HCT116 (cell line): ENCODE measurements around the gene WFDC2. TPM values are rescaled to one million over a fixed set of nuclear protein-coding genes. Genes with fewer than 3 reads are reported as not detected.

ENCODE experiments used
- ATAC-seq: fragments of 200-7000 bp; cut with Tn5 transposase; 2 replicates; pipeline ENCODE4 v1.9.1; 2020; ENCODE audit warnings: mild to moderate bottlenecking, moderate library complexity
- BruUV-seq: library from RNA; stranded (reverse); fragments of 400-500 nt; replicated peaks from 2 replicates; lab custom pipeline; 2021; lab: Mats Ljungman, UMichigan
- CTCF ChIA-PET: fragments of 300-600 bp; sonication (Branson Sonifier 250); formaldehyde crosslinking; loops from one replicate; lab custom pipeline; 2021; ENCODE audit warnings: antibody characterized with exemption; lab: Charles Lee
- POLR2A ChIA-PET: fragments of 300-600, 350-600 bp; sonication (Branson Sonifier 250); formaldehyde crosslinking; loops from one replicate; lab custom pipeline; 2021; ENCODE audit warnings: antibody characterized with exemption; lab: Charles Lee
- RAD21 ChIA-PET, 2 experiments: fragments of 300-600 bp; sonication (Branson Sonifier 250); formaldehyde crosslinking; loops; one replicate each; lab custom pipeline; 2023; ENCODE audit warnings: low total read pairs in 2 of 2; ENCODE audit not compliant: uncharacterized antibody in 2 of 2, unreplicated experiment in 2 of 2, low non-redundant PET in 1 of 2; lab: Charles Lee
- DNase-seq: peaks from one replicate; pipeline ENCODE4 v3.0.0-alpha.2; 2010; ENCODE audit warnings: low read depth, low spot score
- H2AFZ ChIP-seq: fragments of 200-600 bp; shearing (Covaris generic), sonication (generic); 2 replicates; pipeline ENCODE4 v1.6.1; 2017; ENCODE audit warnings: low read depth, mixed run types, mixed read lengths, antibody characterized with exemption, low read length; ENCODE audit not compliant: poor library complexity, severe bottlenecking
- H3K27ac ChIP-seq: 2 replicates; pipeline ENCODE4 v1.5.1; 2012; ENCODE audit warnings: low read depth, low read length
- H3K27me3 ChIP-seq: fragments of 200-600 bp; sonication (generic); 2 replicates; pipeline ENCODE4 v1.6.1; 2016; ENCODE audit warnings: mixed run types, low read length, mixed read lengths; ENCODE audit not compliant: insufficient read depth
- H3K36me3 ChIP-seq, 2 experiments: fragments of 200-500 bp in 1 of 2; fragments of 200-600 bp in 1 of 2; sonication (Bioruptor generic) in 1 of 2; sonication (generic) in 1 of 2; 2 replicates each; pipeline versions ENCODE4 v1.5.1 to v1.6.1; 2014 to 2016; ENCODE audit warnings: low read length in 2 of 2, inconsistent platforms in 1 of 2, mixed read lengths in 1 of 2, mixed run types in 1 of 2; ENCODE audit not compliant: insufficient read depth in 2 of 2, control insufficient read depth in 1 of 2
- H3K4me1 ChIP-seq, 2 experiments: fragments of 200-600 bp in 1 of 2; sonication (generic) in 1 of 2; 2 replicates each; pipeline versions ENCODE4 v1.5.1 to v1.6.1; 2012 to 2017; ENCODE audit warnings: low read length in 2 of 2, inconsistent platforms in 1 of 2, mild to moderate bottlenecking in 1 of 2, mixed read lengths in 1 of 2, mixed run types in 1 of 2, moderate library complexity in 1 of 2; ENCODE audit not compliant: insufficient read depth in 2 of 2, control insufficient read depth in 1 of 2
- H3K4me2 ChIP-seq: fragments of 200-600 bp; sonication (generic); 2 replicates; pipeline ENCODE4 v1.6.1; 2017; ENCODE audit warnings: mixed run types, low read length, mixed read lengths
- H3K4me3 ChIP-seq, 2 experiments: fragments of 200-600 bp in 1 of 2; sonication (generic) in 1 of 2; replicated peaks in 1 of 2; 2 replicates each; pipeline ENCODE4 v1.5.1; 2011 to 2016; ENCODE audit warnings: low read length in 2 of 2, control low read depth in 1 of 2, low read depth in 1 of 2, mild to moderate bottlenecking in 1 of 2, mixed read lengths in 1 of 2, mixed run types in 1 of 2
- H3K79me2 ChIP-seq: fragments of 200-600 bp; sonication (generic); 2 replicates; pipeline ENCODE4 v1.6.1; 2017; ENCODE audit warnings: mild to moderate bottlenecking, mixed run types, low read length, moderate library complexity, mixed read lengths; ENCODE audit not compliant: insufficient read depth
- H3K9ac ChIP-seq: fragments of 200-600 bp; sonication (generic); 2 replicates; pipeline ENCODE4 v1.6.1; 2016; ENCODE audit warnings: low read length, mixed read lengths
- H3K9me2 ChIP-seq: fragments of 200-600 bp; sonication (generic), shearing (Covaris generic); 2 replicates; pipeline ENCODE4 v1.6.1; 2017; ENCODE audit warnings: mixed run types, mild to moderate bottlenecking, moderate library complexity; ENCODE audit not compliant: insufficient read depth
- H3K9me3 ChIP-seq, 2 experiments: fragments of 200-500 bp in 1 of 2; fragments of 200-600 bp in 1 of 2; sonication (Bioruptor generic) in 1 of 2; sonication (generic) in 1 of 2; 2 replicates each; pipeline ENCODE4 v1.6.1; 2014 to 2017; ENCODE audit warnings: low read length in 2 of 2, mixed read lengths in 2 of 2, inconsistent platforms in 1 of 2, low read depth in 1 of 2, mild to moderate bottlenecking in 1 of 2, mixed run types in 1 of 2, moderate library complexity in 1 of 2; ENCODE audit not compliant: control insufficient read depth in 1 of 2, insufficient read depth in 1 of 2
- H4K20me1 ChIP-seq: fragments of 200-600 bp; sonication (generic), shearing (Covaris generic); 2 replicates; pipeline ENCODE4 v1.6.1; 2017; ENCODE audit warnings: mixed run types, mild to moderate bottlenecking, moderate library complexity; ENCODE audit not compliant: insufficient read depth
- ATF3 ChIP-seq: IDR thresholded peaks from 2 replicates; pipeline ENCODE4 v1.6.1; 2012
- CBX3 ChIP-seq: IDR thresholded peaks from 2 replicates; pipeline ENCODE4 v1.6.1; 2012; ENCODE audit warnings: low read depth
- EGR1 ChIP-seq: IDR thresholded peaks from 2 replicates; pipeline ENCODE4 v1.6.1; 2012; ENCODE audit warnings: low read depth
- JUND ChIP-seq: IDR thresholded peaks from 2 replicates; pipeline ENCODE4 v1.6.1; 2012
- MAX ChIP-seq: IDR thresholded peaks from 2 replicates; pipeline ENCODE4 v1.6.1; 2012
- POLR2A ChIP-seq: IDR thresholded peaks from 2 replicates; pipeline ENCODE4 v1.7.0; 2011; ENCODE audit warnings: borderline replicate concordance; ENCODE audit not compliant: insufficient read depth, insufficient read length; ENCODE audit errors: extremely low read depth
- REST ChIP-seq: IDR thresholded peaks from 2 replicates; pipeline ENCODE4 v1.6.1; 2012; ENCODE audit warnings: low read depth
- SIN3A ChIP-seq: IDR thresholded peaks from 2 replicates; pipeline ENCODE4 v1.6.1; 2012; ENCODE audit warnings: low read depth
- SRF ChIP-seq: IDR thresholded peaks from 2 replicates; pipeline ENCODE4 v1.6.1; 2012; ENCODE audit warnings: low read depth
- YY1 ChIP-seq: IDR thresholded peaks from 2 replicates; pipeline ENCODE4 v1.6.1; 2011; ENCODE audit warnings: low read length, low read depth, moderate library complexity, mild to moderate bottlenecking; ENCODE audit not compliant: insufficient replicate concordance; ENCODE audit errors: extremely low read depth
- intact Hi-C: fragments of 100-400 bp; cut with micrococcal nuclease; formaldehyde crosslinking; loops from 2 replicates; pipeline ENCODE4 v1.10.0; 2022
- total RNA-seq: library from RNA; stranded (reverse); gene quantifications from one replicate; pipeline ENCODE4 v1.2.1, GENCODE V29; 2021; ENCODE audit not compliant: unreplicated experiment

WFDC2 gene
- total RNA-seq, 1 experiment from 2014 or later: 1.1 TPM

- Histone ChIP-seq H3K9me3 (no peaks in the 10 kb centered on the region), H3K79me2 (no peaks in the 10 kb centered on the region), H4K20me1 (no peaks in the 10 kb centered on the region), H3K27ac (no peak overlapping the region), H3K9ac (no peak overlapping the region), H3K27me3 (no peaks in the 10 kb centered on the region), H3K36me3 (no peaks in the 10 kb centered on the region), H3K4me1 (no peaks in the 10 kb centered on the region; a peak in 1 of 4 replicates), H2AFZ (no peak overlapping the region), H3K9me2 (no peaks in the 10 kb centered on the region), H3K4me2 (no peak overlapping the region), H3K4me3 (no peak overlapping the region)
- BruUV-seq: no TSS peak
- RAD21 ChIA-PET: no interaction called here
- POLR2A ChIA-PET: no interaction called here
- DNase-seq: no peak
- intact Hi-C loops: no loop called here
- CTCF ChIA-PET: interaction anchor here (4.4 kb wide), 1 partner anchor 7 kb away, joined by 27 read pairs; no protein-coding TSS in a partner anchor
- no peak for ATAC-seq
- TF ChIP-seq MAX (no peak), POLR2A (no peak), YY1 (no peak), CBX3 (no peak), JUND (no peak), SRF (no peak), REST (no peak), EGR1 (no peak), ATF3 (no peak), SIN3A (no peak)
Measured at GRCh38 chr20:45444050-45444449, 25.5 kb upstream of the WFDC2 start.
